Measurements from ENCODE around the gene LAMB1. TPM values are rescaled to one million over a fixed set of nuclear protein-coding genes. Genes with fewer than 3 reads are reported as not detected.

Gene LAMB1
- total RNA-seq, 1 experiment from 2014 or later: 101 TPM

- ATAC-seq (no peak), DNase-seq (ENCODE audit: low spot score) (no peak)
- no peak overlapping the region for H3K27ac Mint-ChIP-seq
- H3K4me3 Mint-ChIP-seq: no peak overlapping the region
- H3K4me1 Mint-ChIP-seq: no peaks in the 10 kb centered on the region
- H3K36me3 Mint-ChIP-seq: peaks cover 5% of the 10 kb centered on the region; the same call in 1 of the 2 replicates
- ChIA-PET POLR2A (no interaction called here), CTCF (interaction anchor here (1.7 kb wide), 1 partner anchor 10 kb away, joined by 5 read pairs; no protein-coding TSS in a partner anchor)
- no peak for TF ChIP-seq ATF1 (CRISPR knock-in tag; IDR thresholded peaks at IDR 0.05)
- TF ChIP-seq ZNF512 (CRISPR knock-in tag; IDR thresholded peaks at IDR 0.05; ENCODE audit: borderline replicate concordance): no peak
- TF ChIP-seq, protein P1, sequence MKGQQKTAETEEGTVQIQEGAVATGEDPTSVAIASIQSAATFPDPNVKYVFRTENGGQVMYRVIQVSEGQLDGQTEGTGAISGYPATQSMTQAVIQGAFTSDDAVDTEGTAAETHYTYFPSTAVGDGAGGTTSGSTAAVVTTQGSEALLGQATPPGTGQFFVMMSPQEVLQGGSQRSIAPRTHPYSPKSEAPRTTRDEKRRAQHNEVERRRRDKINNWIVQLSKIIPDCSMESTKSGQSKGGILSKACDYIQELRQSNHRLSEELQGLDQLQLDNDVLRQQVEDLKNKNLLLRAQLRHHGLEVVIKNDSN (CRISPR knock-in tag; IDR thresholded peaks at IDR 0.05): no peak
- TF ChIP-seq KAT7 (CRISPR knock-in tag; IDR thresholded peaks at IDR 0.05; ENCODE audit: borderline replicate concordance): no peak
- no peak for TF ChIP-seq MXD4 (CRISPR knock-in tag; IDR thresholded peaks at IDR 0.05; ENCODE audit: borderline replicate concordance)
- no peak for TF ChIP-seq ZNF138 (CRISPR knock-in tag; conservative IDR thresholded peaks at IDR 0.05)
- TF ChIP-seq, protein P2, sequence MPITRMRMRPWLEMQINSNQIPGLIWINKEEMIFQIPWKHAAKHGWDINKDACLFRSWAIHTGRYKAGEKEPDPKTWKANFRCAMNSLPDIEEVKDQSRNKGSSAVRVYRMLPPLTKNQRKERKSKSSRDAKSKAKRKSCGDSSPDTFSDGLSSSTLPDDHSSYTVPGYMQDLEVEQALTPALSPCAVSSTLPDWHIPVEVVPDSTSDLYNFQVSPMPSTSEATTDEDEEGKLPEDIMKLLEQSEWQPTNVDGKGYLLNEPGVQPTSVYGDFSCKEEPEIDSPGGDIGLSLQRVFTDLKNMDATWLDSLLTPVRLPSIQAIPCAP (CRISPR knock-in tag; IDR thresholded peaks at IDR 0.05): no peak
- no peak for TF ChIP-seq TEAD4 (CRISPR knock-in tag; IDR thresholded peaks at IDR 0.05)
- no peak for TF ChIP-seq FOXJ3 (CRISPR knock-in tag; IDR thresholded peaks at IDR 0.05; ENCODE audit: borderline replicate concordance)
- TF ChIP-seq, protein P3, sequence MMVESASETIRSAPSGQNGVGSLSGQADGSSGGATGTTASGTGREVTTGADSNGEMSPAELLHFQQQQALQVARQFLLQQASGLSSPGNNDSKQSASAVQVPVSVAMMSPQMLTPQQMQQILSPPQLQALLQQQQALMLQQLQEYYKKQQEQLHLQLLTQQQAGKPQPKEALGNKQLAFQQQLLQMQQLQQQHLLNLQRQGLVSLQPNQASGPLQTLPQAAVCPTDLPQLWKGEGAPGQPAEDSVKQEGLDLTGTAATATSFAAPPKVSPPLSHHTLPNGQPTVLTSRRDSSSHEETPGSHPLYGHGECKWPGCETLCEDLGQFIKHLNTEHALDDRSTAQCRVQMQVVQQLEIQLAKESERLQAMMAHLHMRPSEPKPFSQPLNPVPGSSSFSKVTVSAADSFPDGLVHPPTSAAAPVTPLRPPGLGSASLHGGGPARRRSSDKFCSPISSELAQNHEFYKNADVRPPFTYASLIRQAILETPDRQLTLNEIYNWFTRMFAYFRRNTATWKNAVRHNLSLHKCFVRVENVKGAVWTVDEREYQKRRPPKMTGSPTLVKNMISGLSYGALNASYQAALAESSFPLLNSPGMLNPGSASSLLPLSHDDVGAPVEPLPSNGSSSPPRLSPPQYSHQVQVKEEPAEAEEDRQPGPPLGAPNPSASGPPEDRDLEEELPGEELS (CRISPR knock-in tag; IDR thresholded peaks at IDR 0.05): no peak
- peaks cover 11% of the 10 kb centered on the region for H3K9me3 Mint-ChIP-seq
- peaks cover 11% of the 10 kb centered on the region for H3K27me3 Mint-ChIP-seq (ENCODE audit: low read depth)
These were observed 118.7 kb downstream of the LAMB1 start for GRCh38 chr7:107884066-107884818.

DNA sequence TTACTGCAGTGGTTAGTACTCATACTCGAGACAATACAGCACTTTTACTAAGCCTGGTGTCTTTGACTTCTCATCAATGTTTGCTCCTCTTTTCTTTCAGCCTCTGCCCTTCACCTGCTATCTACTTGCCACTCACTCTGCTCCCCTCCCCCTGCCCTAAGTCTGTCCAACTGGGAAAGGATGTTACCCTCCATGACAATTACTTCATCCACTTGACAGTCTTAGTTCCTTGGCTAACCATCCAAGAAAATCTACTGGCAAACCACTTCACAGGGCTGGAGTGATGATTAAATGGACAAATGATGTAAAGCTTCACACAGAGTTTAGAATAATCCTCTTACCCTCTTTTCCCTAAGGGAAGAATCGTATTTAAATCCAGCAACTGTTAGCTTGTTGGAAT is 120.2 kb downstream of the LAMB1 start:
- ChIA-PET POLR2A (no interaction called here), CTCF (interaction anchor here (1.5 kb wide), 1 partner anchor 15 kb away, joined by 3 read pairs; no protein-coding TSS in a partner anchor)
- Mint-ChIP-seq H3K36me3 (no peaks in the 10 kb centered on the region), H3K9me3 (no peaks in the 10 kb centered on the region), H3K27me3 (ENCODE audit: low read depth) (peaks cover 9% of the 10 kb centered on the region; the same call in 1 of the 2 replicates), H3K4me3 (no peak overlapping the region), H3K27ac (no peak overlapping the region), H3K4me1 (no peaks in the 10 kb centered on the region; the same call in 1 of the 2 replicates)
- DNase-seq (ENCODE audit: low spot score): no peak
- no peak for ATAC-seq
- TF ChIP-seq, protein P4, sequence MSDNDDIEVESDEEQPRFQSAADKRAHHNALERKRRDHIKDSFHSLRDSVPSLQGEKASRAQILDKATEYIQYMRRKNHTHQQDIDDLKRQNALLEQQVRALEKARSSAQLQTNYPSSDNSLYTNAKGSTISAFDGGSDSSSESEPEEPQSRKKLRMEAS (CRISPR knock-in tag; IDR thresholded peaks at IDR 0.05): no peak
- TF ChIP-seq FOXP1 (CRISPR knock-in tag; IDR thresholded peaks at IDR 0.05; ENCODE audit: borderline replicate concordance) (no peak), ZNF512 (CRISPR knock-in tag; IDR thresholded peaks at IDR 0.05; ENCODE audit: borderline replicate concordance) (no peak), USF2 (CRISPR knock-in tag; IDR thresholded peaks at IDR 0.05) (no peak), SP1 (CRISPR knock-in tag; conservative IDR thresholded peaks at IDR 0.05) (no peak), ZNF671 (CRISPR knock-in tag; IDR thresholded peaks at IDR 0.05) (no peak), ZNF121 (CRISPR knock-in tag; IDR thresholded peaks at IDR 0.05) (no peak), ZNF532 (CRISPR knock-in tag; IDR thresholded peaks at IDR 0.05; ENCODE audit: borderline replicate concordance) (no peak), NFATC4 (CRISPR knock-in tag; IDR thresholded peaks at IDR 0.05) (no peak), RELA (CRISPR knock-in tag; IDR thresholded peaks at IDR 0.05; ENCODE audit: borderline replicate concordance) (no peak), ZNF263 (CRISPR knock-in tag; IDR thresholded peaks at IDR 0.05; ENCODE audit: low read depth) (no peak), SMAD4 (CRISPR knock-in tag; IDR thresholded peaks at IDR 0.05) (no peak)
